ENCODE measurements around the gene RGS5.
"Not testable (repeated sequence)": the region's sequence is repeated elsewhere in the genome, so short reads cannot be mapped to it uniquely, and the experiment has no call there.

RGS5 gene

GRCh38 chr1:163202833-163203451 is at the start of gene RGS5:
Gene RGS5, minus strand, starts transcription at chr1:163202916. Its CDS starts 81 bp downstream, at chr1:163202835.
- DNase-seq = no peak

- no peak for DNase-seq
Measured at GRCh38 chr1:163250382-163250974, 47.8 kb upstream of the RGS5 start.

- DNase-seq = no peak
Measured at GRCh38 chr1:163248064-163248463, 45.3 kb upstream of the RGS5 start.

GRCh38 chr1:163244648-163245047 is 41.9 kb upstream of the RGS5 start:
- DNase-seq = not testable (repeated sequence)

GRCh38 chr1:163241746-163242145 is 39.0 kb upstream of the RGS5 start:
- no peak for DNase-seq

GRCh38 chr1:163240705-163241104 is 38.0 kb upstream of the RGS5 start:
- DNase-seq = no peak

GRCh38 chr1:163233643-163234042 is 30.9 kb upstream of the RGS5 start:
- DNase-seq = not testable (repeated sequence)

GRCh38 chr1:163231385-163231784 is 28.7 kb upstream of the RGS5 start:
- no peak for DNase-seq

- no peak for DNase-seq
Measured at GRCh38 chr1:163230827-163231226, 28.1 kb upstream of the RGS5 start.

- DNase-seq = not testable (repeated sequence)
Measured at GRCh38 chr1:163228271-163228670, 25.6 kb upstream of the RGS5 start.

- no peak for DNase-seq
Measured at GRCh38 chr1:163227126-163227525, 24.4 kb upstream of the RGS5 start.

GRCh38 chr1:163213626-163214025 is 10.9 kb upstream of the RGS5 start:
- no peak for DNase-seq

GRCh38 chr1:163211667-163212066 is 9.0 kb upstream of the RGS5 start:
- DNase-seq = no peak

- DNase-seq = no peak
Measured at GRCh38 chr1:163205513-163205912, 2.8 kb upstream of the RGS5 start.

- DNase-seq = no peak
Measured at GRCh38 chr1:163203561-163203960, 845 bp upstream of the RGS5 start.

GRCh38 chr1:163201906-163202305 is 810 bp downstream of the RGS5 start:
- DNase-seq = no peak

- DNase-seq = no peak
Measured at GRCh38 chr1:163197022-163197421, 5.7 kb downstream of the RGS5 start.

- DNase-seq = no peak
Measured at GRCh38 chr1:163196449-163196787, 6.3 kb downstream of the RGS5 start.

- no peak for DNase-seq
Measured at GRCh38 chr1:163195728-163196448, 6.8 kb downstream of the RGS5 start.

GRCh38 chr1:163191301-163191700 is 11.4 kb downstream of the RGS5 start:
- DNase-seq = no peak

GRCh38 chr1:163188947-163189346 is 13.8 kb downstream of the RGS5 start:
- DNase-seq = no peak

GRCh38 chr1:163187849-163188248 is 14.9 kb downstream of the RGS5 start:
- DNase-seq = no peak

GRCh38 chr1:163186862-163187261 is 15.9 kb downstream of the RGS5 start:
- no peak for DNase-seq

GRCh38 chr1:163182330-163182949 is 20.3 kb downstream of the RGS5 start:
- no peak for DNase-seq
